A549 (cell line): ENCODE results near the gene TGFBR3.

Source experiments
- HDAC2 ChIP-seq: fragments of 200-600 bp; sonication (generic); IDR thresholded peaks from 2 replicates; pipeline ENCODE4 v1.6.1; 2016
- HMGXB4 ChIP-seq: fragments of 250-450 bp; sonication (Bioruptor Pico); IDR thresholded peaks from 2 replicates; pipeline ENCODE4 v1.5.0; 2021; ENCODE audit warnings: mild to moderate bottlenecking, moderate library complexity, borderline replicate concordance
- POLR2A ChIP-seq: IDR thresholded peaks from 2 replicates; pipeline ENCODE4 v1.6.1; 2012; ENCODE audit warnings: mild to moderate bottlenecking, low read length
- RAD21 ChIP-seq, 2 experiments: fragments of >200 bp in 1 of 2; sonication (Bioruptor Twin) in 1 of 2; formaldehyde crosslinking in 1 of 2; IDR thresholded peaks in 1 of 2; conservative IDR thresholded peaks in 1 of 2; 2 replicates in 1 of 2; 3 replicates in 1 of 2; pipeline ENCODE4 v1.6.1; 2012 to 2018; ENCODE audit warnings: inconsistent platforms in 1 of 2
- RARB ChIP-seq: fragments of 250-450 bp; sonication (Bioruptor Pico); IDR thresholded peaks from 2 replicates; pipeline ENCODE4 v1.8.0; 2021; ENCODE audit warnings: mild to moderate bottlenecking, moderate library complexity
- RCOR1 ChIP-seq: fragments of 150-350 bp; IDR thresholded peaks from 2 replicates; pipeline ENCODE4 v1.6.1; 2014; ENCODE audit warnings: antibody characterized with exemption, low read length, low read depth
- RFX5 ChIP-seq: fragments of 450-650 bp; IDR thresholded peaks from 2 replicates; pipeline ENCODE4 v1.7.1; 2014; ENCODE audit warnings: antibody characterized with exemption, mild to moderate bottlenecking, moderate library complexity
- TF ChIP-seq, protein P1 (sequence below): fragments of >200 bp; sonication (Bioruptor Twin); formaldehyde crosslinking; IDR thresholded peaks from 3 replicates; pipeline ENCODE4 v1.5.1; 2016
- TF ChIP-seq, protein P2 (sequence below): fragments of 200-600 bp; sonication (generic); IDR thresholded peaks from 2 replicates; pipeline ENCODE4 v1.6.1; 2016; ENCODE audit warnings: antibody characterized with exemption, mild to moderate bottlenecking, moderate library complexity
- TF ChIP-seq, protein P3 (sequence below): IDR thresholded peaks from 2 replicates; pipeline ENCODE4 v1.6.1; 2012

- TF ChIP-seq, protein P1, sequence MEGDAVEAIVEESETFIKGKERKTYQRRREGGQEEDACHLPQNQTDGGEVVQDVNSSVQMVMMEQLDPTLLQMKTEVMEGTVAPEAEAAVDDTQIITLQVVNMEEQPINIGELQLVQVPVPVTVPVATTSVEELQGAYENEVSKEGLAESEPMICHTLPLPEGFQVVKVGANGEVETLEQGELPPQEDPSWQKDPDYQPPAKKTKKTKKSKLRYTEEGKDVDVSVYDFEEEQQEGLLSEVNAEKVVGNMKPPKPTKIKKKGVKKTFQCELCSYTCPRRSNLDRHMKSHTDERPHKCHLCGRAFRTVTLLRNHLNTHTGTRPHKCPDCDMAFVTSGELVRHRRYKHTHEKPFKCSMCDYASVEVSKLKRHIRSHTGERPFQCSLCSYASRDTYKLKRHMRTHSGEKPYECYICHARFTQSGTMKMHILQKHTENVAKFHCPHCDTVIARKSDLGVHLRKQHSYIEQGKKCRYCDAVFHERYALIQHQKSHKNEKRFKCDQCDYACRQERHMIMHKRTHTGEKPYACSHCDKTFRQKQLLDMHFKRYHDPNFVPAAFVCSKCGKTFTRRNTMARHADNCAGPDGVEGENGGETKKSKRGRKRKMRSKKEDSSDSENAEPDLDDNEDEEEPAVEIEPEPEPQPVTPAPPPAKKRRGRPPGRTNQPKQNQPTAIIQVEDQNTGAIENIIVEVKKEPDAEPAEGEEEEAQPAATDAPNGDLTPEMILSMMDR: no peak
- no peak for TF ChIP-seq RAD21 (conservative IDR thresholded peaks at IDR 0.05 in 1 of 2, IDR thresholded peaks at IDR 0.05 in 1 of 2)
- TF ChIP-seq, protein P2, sequence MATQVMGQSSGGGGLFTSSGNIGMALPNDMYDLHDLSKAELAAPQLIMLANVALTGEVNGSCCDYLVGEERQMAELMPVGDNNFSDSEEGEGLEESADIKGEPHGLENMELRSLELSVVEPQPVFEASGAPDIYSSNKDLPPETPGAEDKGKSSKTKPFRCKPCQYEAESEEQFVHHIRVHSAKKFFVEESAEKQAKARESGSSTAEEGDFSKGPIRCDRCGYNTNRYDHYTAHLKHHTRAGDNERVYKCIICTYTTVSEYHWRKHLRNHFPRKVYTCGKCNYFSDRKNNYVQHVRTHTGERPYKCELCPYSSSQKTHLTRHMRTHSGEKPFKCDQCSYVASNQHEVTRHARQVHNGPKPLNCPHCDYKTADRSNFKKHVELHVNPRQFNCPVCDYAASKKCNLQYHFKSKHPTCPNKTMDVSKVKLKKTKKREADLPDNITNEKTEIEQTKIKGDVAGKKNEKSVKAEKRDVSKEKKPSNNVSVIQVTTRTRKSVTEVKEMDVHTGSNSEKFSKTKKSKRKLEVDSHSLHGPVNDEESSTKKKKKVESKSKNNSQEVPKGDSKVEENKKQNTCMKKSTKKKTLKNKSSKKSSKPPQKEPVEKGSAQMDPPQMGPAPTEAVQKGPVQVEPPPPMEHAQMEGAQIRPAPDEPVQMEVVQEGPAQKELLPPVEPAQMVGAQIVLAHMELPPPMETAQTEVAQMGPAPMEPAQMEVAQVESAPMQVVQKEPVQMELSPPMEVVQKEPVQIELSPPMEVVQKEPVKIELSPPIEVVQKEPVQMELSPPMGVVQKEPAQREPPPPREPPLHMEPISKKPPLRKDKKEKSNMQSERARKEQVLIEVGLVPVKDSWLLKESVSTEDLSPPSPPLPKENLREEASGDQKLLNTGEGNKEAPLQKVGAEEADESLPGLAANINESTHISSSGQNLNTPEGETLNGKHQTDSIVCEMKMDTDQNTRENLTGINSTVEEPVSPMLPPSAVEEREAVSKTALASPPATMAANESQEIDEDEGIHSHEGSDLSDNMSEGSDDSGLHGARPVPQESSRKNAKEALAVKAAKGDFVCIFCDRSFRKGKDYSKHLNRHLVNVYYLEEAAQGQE: no peak
- TF ChIP-seq POLR2A: no peak
- no peak for TF ChIP-seq RCOR1
- no peak for TF ChIP-seq RFX5
- TF ChIP-seq, protein P3, sequence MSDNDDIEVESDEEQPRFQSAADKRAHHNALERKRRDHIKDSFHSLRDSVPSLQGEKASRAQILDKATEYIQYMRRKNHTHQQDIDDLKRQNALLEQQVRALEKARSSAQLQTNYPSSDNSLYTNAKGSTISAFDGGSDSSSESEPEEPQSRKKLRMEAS: no peak
- TF ChIP-seq HMGXB4 (CRISPR knock-in tag): no peak
- TF ChIP-seq RARB (CRISPR knock-in tag): no peak
- no peak for TF ChIP-seq HDAC2
Measured at GRCh38 chr1:91645031-91645430, 240.9 kb downstream of the TGFBR3 start.
